ENCODE data around the gene GDI1.
A peak's percentile ranks its signal among the peaks of the same experiment; 100 is the strongest.

The GDI1 gene

GRCh38 chrX:154488336-154489075 lies 51.6 kb downstream of the GDI1 start:
- DNase-seq (ENCODE audit: low spot score), result peak; percentile 70
- Histone ChIP-seq H3K4me3 (peak overlapping the region; percentile 72), H3K27ac (peak overlapping the region in 1 of 2 donors; percentile 87)
- no peak for TF ChIP-seq CTCF (IDR thresholded peaks at IDR 0.05)

GRCh38 chrX:154489182-154489581 lies 52.2 kb downstream of the GDI1 start:
- no peak for TF ChIP-seq CTCF (IDR thresholded peaks at IDR 0.05)
- peak overlapping the region; percentile 87 to 88 for H3K27ac ChIP-seq
- peak overlapping the region; percentile 72 for H3K4me3 ChIP-seq
- no peak for DNase-seq (ENCODE audit: low spot score)

- no peak for TF ChIP-seq CTCF (IDR thresholded peaks at IDR 0.05)
- DNase-seq (ENCODE audit: low spot score), result no peak
- H3K4me3 ChIP-seq, result peak overlapping the region; percentile 72
- peak overlapping the region; percentile 87 to 88 for H3K27ac ChIP-seq
These were observed 53.1 kb downstream of the GDI1 start for GRCh38 chrX:154490021-154490413.

GRCh38 chrX:154490414-154491083 lies 53.6 kb downstream of the GDI1 start, which contains the start of gene SLC10A3:
Gene SLC10A3 (minus strand): TSS chrX:154490629. CDS start chrX:154488940, 1,689 bp downstream.
- Histone ChIP-seq H3K27ac (peak within 1 kb of the TSS; percentile 87 to 88), H3K4me3 (peak within 1 kb of the TSS; percentile 72)
- TF ChIP-seq CTCF (IDR thresholded peaks at IDR 0.05), result no peak
- peak; percentile 96 for DNase-seq (ENCODE audit: low spot score)
